ENCODE results near the gene CHRNA1.
A peak's percentile ranks its signal among the peaks of the same experiment; 100 is the strongest.

The CHRNA1 gene

GRCh38 chr2:174784316-174784715 is 20.0 kb upstream of the CHRNA1 start:
- no peak for DNase-seq (ENCODE audit: low read depth in 1 of 2, low spot score in 1 of 2)

- no peak for DNase-seq (ENCODE audit: low read depth in 1 of 2, low spot score in 1 of 2)
These were observed 17.7 kb upstream of the CHRNA1 start for GRCh38 chr2:174781996-174782395.

DNA sequence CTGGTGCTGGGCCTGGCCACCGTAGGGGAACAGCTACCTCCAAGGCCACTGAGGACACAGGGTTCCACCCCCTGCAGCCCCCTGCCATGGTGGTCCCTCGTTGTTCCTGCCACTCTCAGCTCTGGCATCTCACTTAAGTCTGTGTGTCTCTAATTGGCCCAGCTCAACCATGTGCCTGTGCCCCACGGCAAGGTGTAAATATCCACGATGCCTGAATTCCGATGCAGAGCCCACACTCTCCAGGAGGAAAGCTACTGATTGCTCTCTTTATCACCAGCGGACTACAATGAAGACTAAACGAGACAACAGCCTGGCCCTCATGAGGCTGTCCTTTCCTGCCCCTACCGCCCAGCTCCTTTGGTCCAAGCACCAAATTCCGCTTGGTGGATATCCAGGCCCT is 17.0 kb upstream of the CHRNA1 start:
- DNase-seq (ENCODE audit: low read depth in 1 of 2, low spot score in 1 of 2): no peak

GRCh38 chr2:174780856-174781255 is 16.6 kb upstream of the CHRNA1 start:
- DNase-seq (ENCODE audit: low read depth in 1 of 2, low spot score in 1 of 2): no peak

DNA sequence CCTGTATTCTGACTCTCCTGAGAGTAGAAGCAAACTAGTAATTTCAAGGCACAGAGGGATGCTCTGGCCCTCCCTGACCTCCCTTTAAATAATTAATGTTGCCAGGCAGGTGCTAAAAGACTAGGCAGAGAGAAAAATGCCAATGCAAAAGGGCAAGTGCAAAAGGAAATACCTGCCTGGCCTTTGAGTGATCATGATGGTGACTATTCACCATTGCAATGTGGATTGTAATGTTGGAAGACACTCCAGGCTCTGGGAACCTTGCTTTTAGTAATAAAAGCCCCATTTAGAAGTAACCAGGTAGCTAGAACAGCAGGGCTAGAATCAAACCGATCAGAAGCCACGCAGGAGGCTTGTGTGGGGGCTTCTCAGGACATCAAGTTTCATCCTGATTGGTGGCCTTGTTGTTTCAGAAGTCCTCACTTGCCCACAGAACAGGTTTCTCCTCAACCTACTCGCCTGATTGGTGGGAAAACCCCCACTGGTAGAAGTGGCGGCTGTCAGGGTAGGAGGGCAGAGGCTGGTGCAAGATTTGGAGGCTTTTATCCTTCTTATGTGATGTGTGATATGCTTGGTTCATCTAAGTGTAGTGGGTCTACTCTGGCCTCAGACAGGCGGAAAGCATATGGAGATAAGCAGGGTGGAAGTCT is 16.0 kb upstream of the CHRNA1 start:
- DNase-seq (ENCODE audit: low read depth in 1 of 2, low spot score in 1 of 2): no peak

GRCh38 chr2:174779361-174779928 is 15.2 kb upstream of the CHRNA1 start:
- no peak for DNase-seq (ENCODE audit: low read depth in 1 of 2, low spot score in 1 of 2)

DNA sequence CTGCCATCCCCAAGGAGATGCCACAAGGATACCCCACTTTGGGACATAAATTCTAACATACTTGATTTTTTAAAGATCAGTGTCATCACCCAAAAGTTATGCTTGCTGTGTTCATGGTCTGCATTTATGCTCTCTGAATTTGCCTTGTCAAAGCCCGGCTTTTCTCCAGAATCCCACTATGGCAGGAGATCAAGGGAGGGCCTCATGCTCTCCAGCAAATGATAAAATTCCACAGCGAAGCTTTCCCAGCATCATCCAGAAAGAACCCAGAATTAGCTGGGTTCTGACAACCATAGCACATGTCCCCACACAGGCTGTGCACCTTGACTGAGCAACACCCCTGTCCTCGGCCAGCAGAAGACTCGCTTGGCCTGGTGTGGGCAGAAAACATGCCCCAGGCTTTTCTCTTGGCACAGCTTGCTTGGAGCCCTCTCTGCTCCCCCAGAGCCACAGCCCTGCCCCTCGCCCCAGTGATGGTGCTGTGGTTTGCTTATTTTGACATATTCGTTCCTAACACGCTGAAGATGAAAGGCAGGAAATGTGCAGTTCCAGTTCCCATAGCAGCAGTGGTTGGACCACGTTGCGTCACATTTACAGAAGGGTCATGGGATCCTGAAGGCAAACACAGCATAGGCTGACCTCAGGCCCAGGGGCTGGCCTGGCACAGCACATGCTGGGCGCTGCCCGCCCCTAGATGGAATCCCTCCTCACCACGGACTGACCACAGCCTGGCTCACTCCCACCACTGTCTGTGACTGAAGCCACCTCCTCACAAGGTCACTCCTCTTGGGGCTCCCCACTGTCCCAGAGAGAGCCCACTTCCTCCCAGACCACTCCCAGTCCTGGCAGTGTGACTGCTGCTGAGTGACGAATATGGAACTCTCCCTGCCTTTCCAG is 14.1 kb upstream of the CHRNA1 start:
- peak; percentile 9 to 45 for DNase-seq (ENCODE audit: low read depth in 1 of 2, low spot score in 1 of 2)

- no peak for DNase-seq (ENCODE audit: low read depth in 1 of 2, low spot score in 1 of 2)
These were observed 13.2 kb upstream of the CHRNA1 start for GRCh38 chr2:174777347-174778084.

DNA sequence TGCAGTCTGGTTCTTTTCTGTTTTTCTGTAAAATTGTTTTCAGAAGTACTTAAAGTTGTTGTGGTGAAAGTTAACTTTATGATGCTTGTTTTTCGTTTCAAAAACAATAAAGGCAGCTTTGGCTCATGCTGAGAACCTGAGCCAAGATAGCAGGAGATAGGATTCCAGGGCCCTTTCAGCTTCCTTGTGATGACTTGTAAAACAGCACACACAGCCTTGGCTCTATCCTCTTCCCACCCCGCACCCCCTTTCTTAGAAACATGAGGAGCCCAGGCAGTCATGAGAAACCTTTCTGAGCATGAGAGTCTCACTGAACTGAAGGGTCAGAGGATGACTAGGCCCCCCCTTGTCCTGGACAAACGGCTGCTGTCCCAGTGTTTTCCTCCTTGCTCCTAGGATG is 12.4 kb upstream of the CHRNA1 start:
- DNase-seq (ENCODE audit: low read depth in 1 of 2, low spot score in 1 of 2): no peak

GRCh38 chr2:174776223-174776622 is 12.0 kb upstream of the CHRNA1 start:
- no peak for DNase-seq (ENCODE audit: low read depth in 1 of 2, low spot score in 1 of 2)

- DNase-seq (ENCODE audit: low read depth in 1 of 2, low spot score in 1 of 2): no peak
These were observed 11.3 kb upstream of the CHRNA1 start for GRCh38 chr2:174775571-174775980.

DNA sequence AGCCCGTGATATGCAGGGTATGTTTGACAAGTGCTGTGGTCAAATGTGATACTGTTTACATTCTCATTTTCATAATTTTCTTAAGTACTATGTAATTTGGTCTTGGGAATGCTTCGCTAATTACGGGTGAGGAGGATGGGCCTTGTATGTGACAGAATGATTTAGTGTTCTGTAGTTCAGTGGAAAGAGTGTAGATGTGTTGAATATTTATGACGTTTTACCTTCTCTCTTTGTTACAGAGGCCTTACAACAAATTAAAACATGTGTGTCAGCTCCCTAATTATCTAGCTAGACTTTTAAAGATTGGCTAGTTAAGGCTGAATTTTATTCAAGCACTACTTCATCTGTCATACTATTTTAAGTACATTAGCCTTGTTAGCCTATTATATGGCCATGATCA is 10.6 kb upstream of the CHRNA1 start:
- DNase-seq (ENCODE audit: low read depth in 1 of 2, low spot score in 1 of 2): no peak

DNA sequence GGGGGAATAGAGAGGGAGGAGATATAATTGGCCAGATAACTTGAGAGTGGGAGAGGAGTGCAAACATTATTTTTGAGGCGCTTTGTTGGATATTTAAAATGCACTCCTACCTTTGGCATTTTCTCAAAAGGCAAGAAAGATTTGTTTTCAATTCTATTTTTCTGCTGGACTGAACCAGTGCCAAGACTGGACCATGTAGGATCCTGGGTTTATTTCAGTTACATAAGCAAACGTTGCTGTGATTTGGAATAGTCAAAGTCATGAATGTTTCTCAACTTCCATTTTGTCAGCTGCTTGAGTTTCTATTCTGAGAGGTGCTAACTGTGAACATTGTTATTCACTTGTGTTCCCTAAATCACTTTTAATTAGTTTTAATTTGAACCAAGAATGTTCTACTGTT is 8.9 kb upstream of the CHRNA1 start:
- DNase-seq (ENCODE audit: low read depth in 1 of 2, low spot score in 1 of 2): no peak

DNA sequence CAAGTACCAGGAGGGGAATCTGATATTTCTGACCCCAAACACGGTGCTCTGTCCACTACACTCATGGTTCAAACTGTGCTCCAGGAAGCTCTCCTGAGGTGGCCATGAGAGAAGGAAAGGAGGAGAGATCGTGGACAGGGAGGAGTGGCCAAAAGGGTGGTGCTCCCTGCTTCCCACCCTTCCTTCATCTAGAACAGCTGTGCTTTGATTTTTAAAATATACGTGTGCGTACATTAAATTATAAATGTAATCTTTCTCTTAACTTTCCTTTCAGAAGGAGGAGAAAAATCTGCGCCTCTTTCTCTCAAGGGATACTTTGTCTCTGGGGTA is 8.2 kb upstream of the CHRNA1 start:
- DNase-seq (ENCODE audit: low read depth in 1 of 2, low spot score in 1 of 2): no peak

- no peak for DNase-seq (ENCODE audit: low read depth in 1 of 2, low spot score in 1 of 2)
These were observed 7.6 kb upstream of the CHRNA1 start for GRCh38 chr2:174771631-174772471.

- no peak for DNase-seq (ENCODE audit: low read depth in 1 of 2, low spot score in 1 of 2)
These were observed 6.9 kb upstream of the CHRNA1 start for GRCh38 chr2:174771136-174771535.

DNA sequence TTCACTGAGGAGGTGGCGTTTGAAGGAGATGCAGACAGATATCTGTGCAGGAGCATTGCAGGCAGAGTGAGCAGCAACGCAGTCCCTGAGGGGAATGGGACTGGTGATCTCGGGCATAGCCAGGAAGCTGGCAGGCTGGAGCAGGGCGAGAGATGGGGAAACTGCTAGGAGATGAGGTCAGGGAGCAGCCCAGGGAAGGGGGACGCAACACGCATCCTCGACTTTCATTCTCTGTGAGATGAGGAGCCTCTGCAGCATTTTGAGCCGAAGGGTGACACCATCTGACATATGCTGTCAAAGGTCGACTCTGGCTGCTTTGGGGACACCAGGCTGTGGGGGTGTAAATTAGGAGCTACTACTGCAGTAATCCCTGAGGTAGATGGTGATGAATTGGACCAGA is 4.3 kb upstream of the CHRNA1 start:
- no peak for DNase-seq (ENCODE audit: low read depth in 1 of 2, low spot score in 1 of 2)

- DNase-seq (ENCODE audit: low read depth in 1 of 2, low spot score in 1 of 2): no peak
These were observed 2.0 kb upstream of the CHRNA1 start for GRCh38 chr2:174766271-174766670.

DNA sequence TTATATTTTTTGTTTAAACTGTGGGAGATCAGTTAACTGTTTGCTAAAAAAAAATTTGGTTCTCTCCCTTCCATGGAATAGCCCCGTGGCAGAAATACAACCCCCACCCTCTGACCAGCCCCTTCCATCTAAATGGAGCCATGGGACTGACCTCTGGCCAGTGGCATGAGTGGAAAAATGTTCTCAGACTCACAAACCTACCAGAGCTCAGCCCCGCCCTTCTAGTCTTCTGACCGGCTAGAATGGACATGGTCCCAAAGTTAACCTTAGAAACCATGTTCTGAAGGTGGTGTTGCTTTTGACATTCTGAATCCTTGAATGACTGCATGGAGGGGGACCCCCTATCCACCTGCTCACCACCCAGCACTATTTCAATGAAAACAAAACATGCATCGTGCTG is 1.3 kb upstream of the CHRNA1 start:
- DNase-seq (ENCODE audit: low read depth in 1 of 2, low spot score in 1 of 2): no peak

DNA sequence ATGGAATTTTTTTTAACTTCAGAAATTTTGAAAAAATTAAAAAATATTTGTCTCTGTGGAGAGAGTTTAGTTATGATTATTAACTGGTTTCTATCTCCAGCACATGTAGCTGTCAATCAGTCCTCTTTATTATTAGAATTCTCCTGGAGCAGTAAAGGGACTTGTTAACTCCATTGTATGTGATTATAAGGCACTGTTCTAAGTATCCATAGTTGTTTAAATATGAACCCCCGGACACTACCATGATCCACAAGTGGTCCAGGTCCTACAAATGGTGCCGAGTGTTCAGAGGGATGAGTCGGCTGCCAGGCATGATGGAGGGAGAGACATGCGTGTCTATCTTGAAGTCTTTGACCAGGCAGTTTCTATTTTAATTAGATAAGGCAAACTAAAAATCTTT is 492 bp downstream of the CHRNA1 start:
- no peak for DNase-seq (ENCODE audit: low read depth in 1 of 2, low spot score in 1 of 2)

- no peak for DNase-seq (ENCODE audit: low read depth in 1 of 2, low spot score in 1 of 2)
These were observed 1.8 kb downstream of the CHRNA1 start for GRCh38 chr2:174762464-174762863.
